GM12878 (cell line): ENCODE measurements around the gene DLX1. TPM values are rescaled to one million over a fixed set of nuclear protein-coding genes. Genes with fewer than 3 reads are reported as not detected.

ENCODE experiments used
- ATAC-seq: fragments of 200-7000 bp; cut with Tn5 transposase; 3 replicates; pipeline ENCODE4 v1.9.1; 2020; ENCODE audit warnings: mild to moderate bottlenecking, moderate library complexity
- BruUV-seq: library from RNA; stranded (reverse); fragments of 400-500 nt; replicated peaks from 2 replicates; lab custom pipeline; 2021; lab: Mats Ljungman, UMichigan
- CTCF ChIA-PET: fragments of 300-600 bp; sonication (Branson Sonifier 250); formaldehyde crosslinking; extraction: SDS; loops from one replicate; lab custom pipeline; 2021; ENCODE audit warnings: inconsistent platforms; lab: Yijun Ruan, JAX
- POLR2A ChIA-PET: fragments of 350-600 bp; formaldehyde crosslinking; extraction: SDS; loops from one replicate; lab custom pipeline; 2021; ENCODE audit warnings: inconsistent platforms; lab: Charles Lee
- RAD21 ChIA-PET: fragments of 300-600 bp; sonication (Branson Sonifier 250); formaldehyde crosslinking; loops from one replicate; lab custom pipeline; 2023; ENCODE audit warnings: antibody characterized with exemption; ENCODE audit not compliant: unreplicated experiment; lab: Charles Lee
- SMC1A ChIA-PET: fragments of 300-600 bp; sonication (Branson Sonifier 250); formaldehyde crosslinking; loops from one replicate; lab custom pipeline; 2023; ENCODE audit not compliant: unreplicated experiment, uncharacterized antibody; lab: Charles Lee
- DNase-seq: peaks from one replicate; pipeline ENCODE4 v3.0.0-alpha.2; 2011; ENCODE audit warnings: low read depth, low spot score
- FAIRE-seq: peaks from 3 replicates; lab custom pipeline; 2011; peaks lifted over from hg19 to GRCh38; lab: Jason Lieb, UNC
- H2AFZ ChIP-seq: 2 replicates; pipeline ENCODE4 v1.6.0; 2011; ENCODE audit warnings: low read depth, low read length, control low read depth; ENCODE audit not compliant: control insufficient read depth
- H3K27ac ChIP-seq: 2 replicates; pipeline ENCODE4 v1.5.1; 2011; ENCODE audit warnings: control low read depth; ENCODE audit not compliant: control insufficient read depth, insufficient read depth
- H3K27me3 ChIP-seq, 2 experiments: replicated peaks in 1 of 2; 2 replicates each; pipeline versions ENCODE4 v1.6.0 to v1.6.1; 2011; ENCODE audit warnings: low read length in 1 of 2; ENCODE audit not compliant: control insufficient read depth in 2 of 2, insufficient read depth in 2 of 2
- H3K36me3 ChIP-seq, 2 experiments: 2 replicates each; pipeline ENCODE4 v1.5.1; 2011; ENCODE audit warnings: low read length in 1 of 2; ENCODE audit not compliant: control insufficient read depth in 2 of 2, insufficient read depth in 2 of 2
- H3K4me1 ChIP-seq: 2 replicates; pipeline ENCODE4 v1.6.1; 2011; ENCODE audit warnings: mild to moderate bottlenecking, low read length, moderate library complexity, mixed read lengths; ENCODE audit not compliant: control insufficient read depth, insufficient read depth
- H3K4me2 ChIP-seq: 2 replicates; pipeline ENCODE4 v1.6.0; 2011; ENCODE audit warnings: control low read depth; ENCODE audit not compliant: control insufficient read depth, insufficient read depth
- H3K4me3 ChIP-seq: fragments of 200-600 bp; sonication (generic); 2 replicates; pipeline ENCODE4 v1.5.1; 2016
- H3K79me2 ChIP-seq: 2 replicates; pipeline ENCODE4 v1.6.0; 2011; ENCODE audit warnings: low read length; ENCODE audit not compliant: control insufficient read depth, insufficient read depth
- H3K9ac ChIP-seq: 2 replicates; pipeline ENCODE4 v1.8.0; 2011; ENCODE audit warnings: low read length, control low read depth, mixed read lengths; ENCODE audit not compliant: control insufficient read depth, insufficient read depth
- H3K9me3 ChIP-seq: replicated peaks from 3 replicates; pipeline ENCODE4 v1.5.1; 2011; ENCODE audit warnings: mild to moderate bottlenecking, low read length; ENCODE audit not compliant: control insufficient read depth, insufficient read depth
- H4K20me1 ChIP-seq: 2 replicates; pipeline ENCODE4 v1.6.0; 2011; ENCODE audit not compliant: control insufficient read depth, insufficient read depth
- JUND ChIP-seq: IDR thresholded peaks from 2 replicates; pipeline ENCODE4 v1.6.1; 2012; ENCODE audit warnings: low read depth, mild to moderate bottlenecking, low read length, improper control_type of control experiment, moderate library complexity
- KAT2A ChIP-seq: conservative IDR thresholded peaks from 2 replicates; pipeline ENCODE4 v1.6.1; 2011; ENCODE audit warnings: low read depth, low read length; ENCODE audit not compliant: control insufficient read depth
- PKNOX1 ChIP-seq: fragments of 450-650 bp; IDR thresholded peaks from 2 replicates; pipeline ENCODE4 v1.6.1; 2016; ENCODE audit warnings: mild to moderate bottlenecking
- SPI1 ChIP-seq: IDR thresholded peaks from 2 replicates; pipeline ENCODE4 v1.6.1; 2011; ENCODE audit warnings: low read depth, mild to moderate bottlenecking, low read length, moderate library complexity, borderline replicate concordance; ENCODE audit not compliant: insufficient read depth
- ZBED1 ChIP-seq: IDR thresholded peaks from 2 replicates; pipeline ENCODE4 v1.6.1; 2016; ENCODE audit warnings: borderline replicate concordance
- ZNF384 ChIP-seq: IDR thresholded peaks from 2 replicates; pipeline ENCODE4 v1.6.1; 2012; ENCODE audit warnings: low read depth, mild to moderate bottlenecking, low read length, improper control_type of control experiment, borderline replicate concordance
- WGBS: methylation state at CpG from one replicate; pipeline ENCODE4 v1.1.6; 2016; ENCODE audit warnings: low lambda C conversion rate; ENCODE audit not compliant: insufficient replicate concordance, insufficient coverage; ENCODE audit errors: missing lambda C conversion rate; 5-methylcytosine and 5-hydroxymethylcytosine counted together
- in situ Hi-C: fragments of 300-500 bp; cut with MboI; formaldehyde crosslinking; loops from 9 replicates; pipeline ENCODE4 v1.14.3; 2018; ENCODE audit warnings: mixed read lengths
- intact Hi-C: fragments of 100-400 bp; cut with micrococcal nuclease; formaldehyde crosslinking; loops from one replicate; pipeline ENCODE4 v1.14.2; 2022; ENCODE audit not compliant: unreplicated experiment
- polyA plus RNA-seq, 11 experiments: library from polyadenylated mRNA; depleted of rRNA in 4 of 11; unstranded in 6 of 11; stranded (reverse) in 5 of 11; fragments of >200 nt; fragmentation: Nextera tagmentation in 4 of 11; fragmentation: Illumina TruSeq in 1 of 11; extraction: Ambion mirVana in 4 of 11; extraction: Trizol in 1 of 11; gene quantifications; 1 replicate in 1 of 11; 2 replicates in 10 of 11; pipeline versions ENCODE4 v1.2.1 to v1.2.3, GENCODE V29; 2011 to 2016; ENCODE audit warnings: inconsistent platforms in 2 of 11, missing spikeins in 2 of 11, low read depth in 1 of 11
- total RNA-seq, 4 experiments: library from RNA; depleted of rRNA in 3 of 4; stranded (reverse); fragments of >200 nt in 3 of 4; fragmentation: Illumina TruSeq in 1 of 4; extraction: Trizol in 1 of 4; gene quantifications; 2 replicates each; pipeline versions ENCODE4 v1.2.1 to v1.2.3, GENCODE V29; 2013 to 2021

Gene DLX1
- total and polyA plus RNA-seq, 10 of the 15 experiments (the other 5 are each of a cell fraction or from before 2014, with no cell fraction given) = 0.06 TPM; not detected in 9

GRCh38 chr2:172038604-172039003, 46.7 kb upstream of the DLX1 start (continued):
- TF ChIP-seq PKNOX1 (no peak), SPI1 (no peak), KAT2A (no peak), ZNF384 (no peak)

- POLR2A ChIA-PET = no interaction called here
- Histone ChIP-seq H3K79me2 (no peaks in the 10 kb centered on the region), H2AFZ (no peak overlapping the region), H4K20me1 (no peaks in the 10 kb centered on the region), H3K4me2 (no peak overlapping the region), H3K36me3 (no peaks in the 10 kb centered on the region), H3K4me3 (no peak overlapping the region), H3K27ac (no peak overlapping the region)
- in situ Hi-C loops = no loop called here
- BruUV-seq = no TSS peak
- FAIRE-seq (no peak), ATAC-seq (no peak), DNase-seq (no peak)
- RAD21 ChIA-PET = no interaction called here
- SMC1A ChIA-PET = interaction anchor here (0.6 to 1.7 kb wide), 2 partner anchors 8 to 39 kb away, joined by 3 to 8 read pairs; no protein-coding TSS in a partner anchor
- TF ChIP-seq ZBED1 (no peak), JUND (no peak)
- TF ChIP-seq, all 136 proteins: peak for 0
- CTCF ChIA-PET = interaction anchor here (1.5 kb wide), 1 partner anchor 67 kb away, joined by 4 read pairs; no protein-coding TSS in a partner anchor
- intact Hi-C loops = no loop called here
- no peaks in the 10 kb centered on the region for H3K9me3 ChIP-seq
- WGBS = 72% methylated on average over 3 of the region's 3 CpGs
- no peaks in the 10 kb centered on the region for H3K4me1 ChIP-seq
- H3K27me3 ChIP-seq = no peaks in the 10 kb centered on the region
- H3K9ac ChIP-seq = no peak overlapping the region
Observed at GRCh38 chr2:172039011-172039704, 46.1 kb upstream of the DLX1 start.
